B cell (primary cell): Measurements from ENCODE around the gene JMJD6.
"Not testable (repeated sequence)": the region's sequence is repeated elsewhere in the genome, so short reads cannot be mapped to it uniquely, and the experiment has no call there.

Experiments used
- CTCF ChIP-seq: fragments of 200-600 bp; IDR thresholded peaks from one replicate; pipeline ENCODE4 v1.8.0; 2022; ENCODE audit warnings: antibody characterized with exemption, mild to moderate bottlenecking
- EZH2 ChIP-seq: IDR thresholded peaks from 2 replicates; pipeline ENCODE4 v1.6.1; 2012; ENCODE audit warnings: borderline replicate concordance, low read depth, mild to moderate bottlenecking, moderate library complexity, low read length; ENCODE audit not compliant: insufficient read depth, poor library complexity, severe bottlenecking

DNA sequence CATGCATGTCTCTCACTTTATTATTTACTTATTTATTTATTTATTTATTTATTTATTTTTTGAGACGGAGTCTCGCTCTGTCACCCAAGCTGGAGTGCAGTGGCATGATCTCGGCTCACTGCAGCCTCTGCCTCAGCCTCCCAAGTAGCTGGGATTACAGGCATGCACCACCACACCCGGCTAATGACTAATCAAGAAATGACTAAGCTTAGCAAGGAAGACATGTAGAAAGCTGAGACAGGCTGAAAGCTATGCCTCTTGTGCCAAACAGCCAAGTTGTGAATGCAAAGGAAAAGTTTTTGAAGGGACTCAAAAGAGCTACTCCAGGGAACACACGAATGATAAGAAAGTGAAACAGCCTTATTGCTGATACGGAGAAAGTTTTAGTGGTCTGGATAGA is 19.4 kb upstream of the JMJD6 start:
- not testable (repeated sequence) for TF ChIP-seq CTCF, EZH2
